HCT116 (cell line): ENCODE measurements around the gene RBP5. TPM values are rescaled to one million over a fixed set of nuclear protein-coding genes. Genes with fewer than 3 reads are reported as not detected.

Experiments
- ATAC-seq: fragments of 200-7000 bp; cut with Tn5 transposase; 2 replicates; pipeline ENCODE4 v1.9.1; 2020; ENCODE audit warnings: mild to moderate bottlenecking, moderate library complexity
- BruUV-seq: library from RNA; stranded (reverse); fragments of 400-500 nt; replicated peaks from 2 replicates; lab custom pipeline; 2021; lab: Mats Ljungman, UMichigan
- CTCF ChIA-PET: fragments of 300-600 bp; sonication (Branson Sonifier 250); formaldehyde crosslinking; loops from one replicate; lab custom pipeline; 2021; ENCODE audit warnings: antibody characterized with exemption; lab: Charles Lee
- POLR2A ChIA-PET: fragments of 300-600, 350-600 bp; sonication (Branson Sonifier 250); formaldehyde crosslinking; loops from one replicate; lab custom pipeline; 2021; ENCODE audit warnings: antibody characterized with exemption; lab: Charles Lee
- RAD21 ChIA-PET, 2 experiments: fragments of 300-600 bp; sonication (Branson Sonifier 250); formaldehyde crosslinking; loops; one replicate each; lab custom pipeline; 2023; ENCODE audit warnings: low total read pairs in 2 of 2; ENCODE audit not compliant: uncharacterized antibody in 2 of 2, unreplicated experiment in 2 of 2, low non-redundant PET in 1 of 2; lab: Charles Lee
- DNase-seq: peaks from one replicate; pipeline ENCODE4 v3.0.0-alpha.2; 2010; ENCODE audit warnings: low read depth, low spot score
- H2AFZ ChIP-seq: fragments of 200-600 bp; shearing (Covaris generic), sonication (generic); 2 replicates; pipeline ENCODE4 v1.6.1; 2017; ENCODE audit warnings: low read depth, mixed run types, mixed read lengths, antibody characterized with exemption, low read length; ENCODE audit not compliant: poor library complexity, severe bottlenecking
- H3K27ac ChIP-seq: 2 replicates; pipeline ENCODE4 v1.5.1; 2012; ENCODE audit warnings: low read depth, low read length
- H3K27me3 ChIP-seq: fragments of 200-600 bp; sonication (generic); 2 replicates; pipeline ENCODE4 v1.6.1; 2016; ENCODE audit warnings: mixed run types, low read length, mixed read lengths; ENCODE audit not compliant: insufficient read depth
- H3K36me3 ChIP-seq, 2 experiments: fragments of 200-500 bp in 1 of 2; fragments of 200-600 bp in 1 of 2; sonication (Bioruptor generic) in 1 of 2; sonication (generic) in 1 of 2; 2 replicates each; pipeline versions ENCODE4 v1.5.1 to v1.6.1; 2014 to 2016; ENCODE audit warnings: low read length in 2 of 2, inconsistent platforms in 1 of 2, mixed read lengths in 1 of 2, mixed run types in 1 of 2; ENCODE audit not compliant: insufficient read depth in 2 of 2, control insufficient read depth in 1 of 2
- H3K4me1 ChIP-seq, 2 experiments: fragments of 200-600 bp in 1 of 2; sonication (generic) in 1 of 2; 2 replicates each; pipeline versions ENCODE4 v1.5.1 to v1.6.1; 2012 to 2017; ENCODE audit warnings: low read length in 2 of 2, inconsistent platforms in 1 of 2, mild to moderate bottlenecking in 1 of 2, mixed read lengths in 1 of 2, mixed run types in 1 of 2, moderate library complexity in 1 of 2; ENCODE audit not compliant: insufficient read depth in 2 of 2, control insufficient read depth in 1 of 2
- H3K4me2 ChIP-seq: fragments of 200-600 bp; sonication (generic); 2 replicates; pipeline ENCODE4 v1.6.1; 2017; ENCODE audit warnings: mixed run types, low read length, mixed read lengths
- H3K4me3 ChIP-seq, 2 experiments: fragments of 200-600 bp in 1 of 2; sonication (generic) in 1 of 2; replicated peaks in 1 of 2; 2 replicates each; pipeline ENCODE4 v1.5.1; 2011 to 2016; ENCODE audit warnings: low read length in 2 of 2, control low read depth in 1 of 2, low read depth in 1 of 2, mild to moderate bottlenecking in 1 of 2, mixed read lengths in 1 of 2, mixed run types in 1 of 2
- H3K79me2 ChIP-seq: fragments of 200-600 bp; sonication (generic); 2 replicates; pipeline ENCODE4 v1.6.1; 2017; ENCODE audit warnings: mild to moderate bottlenecking, mixed run types, low read length, moderate library complexity, mixed read lengths; ENCODE audit not compliant: insufficient read depth
- H3K9ac ChIP-seq: fragments of 200-600 bp; sonication (generic); 2 replicates; pipeline ENCODE4 v1.6.1; 2016; ENCODE audit warnings: low read length, mixed read lengths
- H3K9me2 ChIP-seq: fragments of 200-600 bp; sonication (generic), shearing (Covaris generic); 2 replicates; pipeline ENCODE4 v1.6.1; 2017; ENCODE audit warnings: mixed run types, mild to moderate bottlenecking, moderate library complexity; ENCODE audit not compliant: insufficient read depth
- H3K9me3 ChIP-seq, 2 experiments: fragments of 200-500 bp in 1 of 2; fragments of 200-600 bp in 1 of 2; sonication (Bioruptor generic) in 1 of 2; sonication (generic) in 1 of 2; 2 replicates each; pipeline ENCODE4 v1.6.1; 2014 to 2017; ENCODE audit warnings: low read length in 2 of 2, mixed read lengths in 2 of 2, inconsistent platforms in 1 of 2, low read depth in 1 of 2, mild to moderate bottlenecking in 1 of 2, mixed run types in 1 of 2, moderate library complexity in 1 of 2; ENCODE audit not compliant: control insufficient read depth in 1 of 2, insufficient read depth in 1 of 2
- H4K20me1 ChIP-seq: fragments of 200-600 bp; sonication (generic), shearing (Covaris generic); 2 replicates; pipeline ENCODE4 v1.6.1; 2017; ENCODE audit warnings: mixed run types, mild to moderate bottlenecking, moderate library complexity; ENCODE audit not compliant: insufficient read depth
- CBX3 ChIP-seq: IDR thresholded peaks from 2 replicates; pipeline ENCODE4 v1.6.1; 2012; ENCODE audit warnings: low read depth
- EGR1 ChIP-seq: IDR thresholded peaks from 2 replicates; pipeline ENCODE4 v1.6.1; 2012; ENCODE audit warnings: low read depth
- ELF1 ChIP-seq: IDR thresholded peaks from 2 replicates; pipeline ENCODE4 v1.6.1; 2012; ENCODE audit warnings: low read depth, borderline replicate concordance
- EZH2 ChIP-seq: fragments of 200-600 bp; sonication (generic); IDR thresholded peaks from 2 replicates; pipeline ENCODE4 v1.6.1; 2017; ENCODE audit warnings: antibody characterized with exemption, mixed run types
- JUND ChIP-seq: IDR thresholded peaks from 2 replicates; pipeline ENCODE4 v1.6.1; 2012
- POLR2A ChIP-seq: IDR thresholded peaks from 2 replicates; pipeline ENCODE4 v1.7.0; 2011; ENCODE audit warnings: borderline replicate concordance; ENCODE audit not compliant: insufficient read depth, insufficient read length; ENCODE audit errors: extremely low read depth
- RAD21 ChIP-seq: IDR thresholded peaks from 2 replicates; pipeline ENCODE4 v1.6.1; 2012; ENCODE audit warnings: low read depth, mild to moderate bottlenecking
- SRF ChIP-seq: IDR thresholded peaks from 2 replicates; pipeline ENCODE4 v1.6.1; 2012; ENCODE audit warnings: low read depth
- TCF7L2 ChIP-seq: IDR thresholded peaks from 2 replicates; pipeline ENCODE4 v1.7.0; 2011; ENCODE audit warnings: borderline replicate concordance, inconsistent platforms; ENCODE audit not compliant: insufficient read depth, insufficient read length; ENCODE audit errors: extremely low read depth
- YY1 ChIP-seq: IDR thresholded peaks from 2 replicates; pipeline ENCODE4 v1.6.1; 2011; ENCODE audit warnings: low read length, low read depth, moderate library complexity, mild to moderate bottlenecking; ENCODE audit not compliant: insufficient replicate concordance; ENCODE audit errors: extremely low read depth
- ZNF274 ChIP-seq: fragments of 200-500 bp; sonication (Bioruptor generic); IDR thresholded peaks from 2 replicates; pipeline ENCODE4 v1.6.1; 2014; ENCODE audit warnings: mild to moderate bottlenecking, low read depth, low read length, inconsistent platforms
- intact Hi-C: fragments of 100-400 bp; cut with micrococcal nuclease; formaldehyde crosslinking; loops from 2 replicates; pipeline ENCODE4 v1.10.0; 2022
- total RNA-seq: library from RNA; stranded (reverse); gene quantifications from one replicate; pipeline ENCODE4 v1.2.1, GENCODE V29; 2021; ENCODE audit not compliant: unreplicated experiment
- TF ChIP-seq, protein P1 (sequence below): IDR thresholded peaks from 2 replicates; pipeline ENCODE4 v1.6.1; 2012
- TF ChIP-seq, protein P2 (sequence below): IDR thresholded peaks from 2 replicates; pipeline ENCODE4 v1.6.1; 2011; ENCODE audit warnings: mild to moderate bottlenecking, low read length, moderate library complexity; ENCODE audit not compliant: insufficient replicate concordance; ENCODE audit errors: extremely low read depth

Gene RBP5
- total RNA-seq, 1 experiment from 2014 or later, result 0.22 TPM

DNA sequence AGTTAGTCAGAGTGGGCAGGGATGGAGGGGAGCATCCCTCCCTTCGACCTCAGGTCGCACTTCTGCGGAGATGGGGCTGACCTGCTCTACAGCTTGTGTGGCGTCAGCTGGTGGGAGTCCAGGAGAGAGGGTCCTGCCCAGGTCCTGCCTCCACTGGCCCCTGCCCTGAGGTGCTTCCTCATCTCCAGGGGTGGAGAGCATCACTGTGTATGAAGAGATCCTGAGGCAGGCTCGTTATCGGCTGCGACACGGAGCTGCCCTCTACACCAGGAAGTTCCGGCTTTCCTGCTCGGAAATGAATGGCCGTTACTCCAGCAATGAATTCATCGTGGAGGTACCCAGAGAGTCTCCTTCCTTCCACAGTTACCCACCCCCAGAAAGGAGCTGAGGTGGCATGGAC, 21.7 kb upstream of the RBP5 start (continued):
- no peak for TF ChIP-seq ZNF274
- no peak for TF ChIP-seq RAD21
- no peak for TF ChIP-seq EGR1

DNA sequence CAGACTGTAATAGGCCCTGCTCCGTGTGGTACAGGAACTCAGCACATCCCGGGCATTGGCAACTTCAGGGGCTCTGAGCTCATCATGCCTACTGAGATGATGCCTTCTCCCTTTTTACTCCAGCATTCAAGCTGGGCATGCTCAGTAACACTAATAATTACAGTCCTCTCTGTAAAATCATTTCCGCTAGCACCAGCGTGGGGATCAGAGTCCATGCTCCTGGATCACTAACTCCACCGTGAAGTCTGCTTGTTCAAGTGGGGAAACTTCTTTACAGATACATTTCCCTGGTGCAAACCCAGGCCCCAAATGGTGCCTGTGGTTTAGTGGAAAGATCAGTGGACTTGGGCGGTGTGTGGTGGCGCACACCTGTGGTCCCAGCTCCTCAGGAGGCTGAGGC, 18.2 kb upstream of the RBP5 start:
- Histone ChIP-seq H3K4me3 (no peak overlapping the region), H3K36me3 (peaks cover 0 to 26% of the 10 kb centered on the region in 2 experiments; a peak in 3 of 4 replicates), H3K79me2 (no peaks in the 10 kb centered on the region), H4K20me1 (no peaks in the 10 kb centered on the region), H3K9ac (no peak overlapping the region), H3K9me3 (no peaks in the 10 kb centered on the region), H3K9me2 (no peaks in the 10 kb centered on the region), H3K4me2 (no peak overlapping the region), H3K4me1 (no peaks in the 10 kb centered on the region), H3K27me3 (no peaks in the 10 kb centered on the region), H2AFZ (no peak overlapping the region), H3K27ac (no peak overlapping the region)
- intact Hi-C loops, result no loop called here
- no peak for DNase-seq
- ChIA-PET CTCF (no interaction called here), RAD21 (no interaction called here), POLR2A (no interaction called here)
- BruUV-seq, result no TSS peak
- TF ChIP-seq SRF, result no peak
- TF ChIP-seq TCF7L2, result no peak
- TF ChIP-seq YY1, result no peak
- no peak for TF ChIP-seq JUND
- TF ChIP-seq CBX3, result no peak
- no peak for TF ChIP-seq ZNF274
- TF ChIP-seq RAD21, result no peak
- no peak for TF ChIP-seq POLR2A
- no peak for ATAC-seq

DNA sequence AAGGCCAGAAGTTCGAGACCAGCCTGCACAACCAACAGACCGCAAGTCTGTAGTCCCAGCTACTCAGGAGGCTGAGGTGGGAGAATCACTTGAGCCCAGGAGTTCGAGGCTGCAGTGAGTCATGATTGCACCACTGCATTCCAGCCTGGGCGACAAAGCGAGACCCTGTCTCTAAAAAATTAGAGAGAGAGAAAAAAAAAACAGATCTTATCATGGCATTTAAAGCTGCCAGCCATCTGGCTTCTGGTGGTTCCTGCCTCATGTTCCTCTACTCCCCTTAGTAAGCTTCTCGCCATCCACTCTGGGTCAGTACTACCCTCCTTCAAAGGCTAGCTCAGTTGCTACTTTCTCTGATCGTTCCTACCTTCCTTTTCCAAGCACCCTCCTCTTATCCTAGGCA, 17.5 kb upstream of the RBP5 start:
- no peak overlapping the region for H3K27ac ChIP-seq
- H3K9me3 ChIP-seq, result no peaks in the 10 kb centered on the region
- H2AFZ ChIP-seq, result no peak overlapping the region
- POLR2A ChIA-PET, result no interaction called here
- CTCF ChIA-PET, result interaction anchor here (0.7 to 2.6 kb wide), 2 partner anchors 17 to 200 kb away, joined by 3 to 9 read pairs; no protein-coding TSS in a partner anchor
- no TSS peak for BruUV-seq
- no peak for DNase-seq
- no peak overlapping the region for H3K9ac ChIP-seq
- ATAC-seq, result no peak
- peaks cover 0 to 24% of the 10 kb centered on the region in 2 experiments; a peak in 3 of 4 replicates for H3K36me3 ChIP-seq
- H3K79me2 ChIP-seq, result no peaks in the 10 kb centered on the region
- no peaks in the 10 kb centered on the region for H3K27me3 ChIP-seq
- H4K20me1 ChIP-seq, result no peaks in the 10 kb centered on the region
- H3K4me1 ChIP-seq, result no peaks in the 10 kb centered on the region
- no peak overlapping the region for H3K4me2 ChIP-seq
- H3K9me2 ChIP-seq, result no peaks in the 10 kb centered on the region
- RAD21 ChIA-PET, result no interaction called here
- intact Hi-C loops, result no loop called here
- TF ChIP-seq ZNF274 (no peak), CBX3 (no peak), ELF1 (no peak), EZH2 (no peak)
- TF ChIP-seq, protein P1, sequence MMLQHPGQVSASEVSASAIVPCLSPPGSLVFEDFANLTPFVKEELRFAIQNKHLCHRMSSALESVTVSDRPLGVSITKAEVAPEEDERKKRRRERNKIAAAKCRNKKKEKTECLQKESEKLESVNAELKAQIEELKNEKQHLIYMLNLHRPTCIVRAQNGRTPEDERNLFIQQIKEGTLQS, result no peak
- TF ChIP-seq, protein P2, sequence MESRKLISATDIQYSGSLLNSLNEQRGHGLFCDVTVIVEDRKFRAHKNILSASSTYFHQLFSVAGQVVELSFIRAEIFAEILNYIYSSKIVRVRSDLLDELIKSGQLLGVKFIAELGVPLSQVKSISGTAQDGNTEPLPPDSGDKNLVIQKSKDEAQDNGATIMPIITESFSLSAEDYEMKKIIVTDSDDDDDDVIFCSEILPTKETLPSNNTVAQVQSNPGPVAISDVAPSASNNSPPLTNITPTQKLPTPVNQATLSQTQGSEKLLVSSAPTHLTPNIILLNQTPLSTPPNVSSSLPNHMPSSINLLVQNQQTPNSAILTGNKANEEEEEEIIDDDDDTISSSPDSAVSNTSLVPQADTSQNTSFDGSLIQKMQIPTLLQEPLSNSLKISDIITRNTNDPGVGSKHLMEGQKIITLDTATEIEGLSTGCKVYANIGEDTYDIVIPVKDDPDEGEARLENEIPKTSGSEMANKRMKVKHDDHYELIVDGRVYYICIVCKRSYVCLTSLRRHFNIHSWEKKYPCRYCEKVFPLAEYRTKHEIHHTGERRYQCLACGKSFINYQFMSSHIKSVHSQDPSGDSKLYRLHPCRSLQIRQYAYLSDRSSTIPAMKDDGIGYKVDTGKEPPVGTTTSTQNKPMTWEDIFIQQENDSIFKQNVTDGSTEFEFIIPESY, result no peak
- H3K4me3 ChIP-seq, result no peak overlapping the region
